Fibroblast of the conjunctiva (primary cell): ENCODE data around the gene EXD3.

Source experiments
- DNase-seq: peaks from one replicate; pipeline ENCODE4 v3.0.0-alpha.2; 2010; ENCODE audit warnings: low read depth

EXD3 gene

DNA sequence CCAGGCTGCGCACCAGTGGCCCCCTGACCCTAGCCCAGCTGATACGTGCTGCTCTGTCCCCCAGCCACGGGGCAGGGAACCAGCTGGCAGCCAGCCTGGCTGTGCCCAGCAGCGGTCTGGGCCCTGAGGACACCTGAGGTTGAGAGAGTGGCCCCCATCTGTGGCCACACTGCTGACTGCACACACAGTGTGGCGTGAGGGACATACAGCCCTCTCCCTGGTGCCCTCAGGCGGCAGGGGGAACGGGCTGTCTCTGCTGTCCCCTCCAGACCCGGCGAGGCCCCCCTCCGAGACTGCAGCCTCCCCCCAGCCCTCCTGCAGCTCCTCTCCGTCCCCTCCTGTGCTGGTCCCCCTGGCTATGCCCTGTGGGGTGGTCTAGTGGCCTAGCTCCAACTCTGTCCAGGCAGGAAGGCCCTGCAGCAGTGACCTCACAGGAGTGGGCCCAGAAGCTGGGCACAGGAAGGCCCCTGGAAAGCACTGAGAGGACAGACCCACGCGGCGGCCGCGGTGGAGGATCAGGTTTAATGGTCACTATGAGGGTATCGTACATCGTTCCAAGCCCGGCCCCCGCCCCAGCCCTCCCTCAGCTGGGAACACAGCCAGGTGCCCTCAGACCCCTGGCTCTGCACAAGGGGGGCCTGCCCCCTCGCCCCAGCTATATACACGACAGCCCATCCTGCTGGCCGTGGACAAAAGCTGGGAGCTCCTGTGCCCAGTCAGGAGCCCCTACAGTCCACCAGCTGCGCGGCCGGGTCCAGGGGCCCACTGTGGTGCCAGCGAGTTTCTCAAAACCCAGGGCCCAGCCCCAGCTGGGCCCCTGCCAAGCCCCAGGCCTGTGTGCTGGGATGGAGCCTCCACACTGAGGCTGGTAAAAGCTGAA is 25.0 kb upstream of the EXD3 start:
- DNase-seq: no peak

- no peak for DNase-seq
Observed at GRCh38 chr9:137446851-137447471, 24.0 kb upstream of the EXD3 start.

DNA sequence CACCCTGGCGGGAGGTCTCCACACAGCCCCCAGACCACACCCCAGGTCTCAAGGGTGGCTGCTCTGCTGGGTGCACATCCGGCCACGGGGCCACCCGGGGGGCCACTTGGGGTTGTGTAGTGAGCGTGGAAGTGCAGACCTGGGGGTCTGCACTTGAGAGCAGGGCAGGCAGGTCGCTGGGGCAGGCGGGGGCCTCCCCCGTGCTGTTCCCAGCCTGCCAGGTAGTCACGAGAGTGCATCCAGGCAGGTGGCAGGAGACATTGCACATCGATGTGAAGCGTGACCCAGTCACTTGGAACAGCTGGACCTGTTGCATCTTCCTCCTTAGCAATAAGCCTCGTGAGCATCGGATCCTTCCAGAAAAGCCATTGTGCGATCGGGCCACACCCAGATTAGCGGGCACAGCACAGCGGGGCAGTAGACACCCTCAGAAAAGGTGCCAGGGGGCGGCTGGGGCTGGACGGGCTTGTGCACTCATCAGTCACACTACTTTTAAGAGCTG is 23.0 kb upstream of the EXD3 start:
- DNase-seq: no peak

DNA sequence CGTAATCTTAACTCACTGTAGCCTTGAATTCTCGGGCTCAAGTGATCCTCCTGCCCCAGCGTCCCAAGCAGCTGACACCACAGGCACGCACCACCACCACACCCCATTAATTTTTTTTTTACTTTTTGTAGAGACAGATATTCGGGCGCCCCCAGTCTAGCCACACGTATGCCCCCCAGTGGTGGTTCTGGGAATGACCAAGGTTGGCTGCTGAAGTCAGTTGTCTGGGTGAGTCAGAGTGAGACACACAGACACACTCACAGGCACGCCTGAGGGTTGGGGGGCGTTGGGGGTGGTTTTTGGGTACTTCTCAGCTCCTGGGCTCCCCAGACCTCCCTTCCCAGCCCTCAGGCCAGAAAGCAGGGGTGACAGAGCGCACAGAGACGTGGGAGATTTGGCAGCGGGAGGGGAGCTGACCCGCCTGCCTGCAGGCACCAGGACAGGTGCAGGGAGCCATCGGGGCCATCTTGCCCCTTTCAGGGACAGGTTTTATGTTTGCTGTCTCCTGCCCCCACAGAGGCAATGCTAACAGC is 22.4 kb upstream of the EXD3 start:
- peak; percentile 59 for DNase-seq

DNA sequence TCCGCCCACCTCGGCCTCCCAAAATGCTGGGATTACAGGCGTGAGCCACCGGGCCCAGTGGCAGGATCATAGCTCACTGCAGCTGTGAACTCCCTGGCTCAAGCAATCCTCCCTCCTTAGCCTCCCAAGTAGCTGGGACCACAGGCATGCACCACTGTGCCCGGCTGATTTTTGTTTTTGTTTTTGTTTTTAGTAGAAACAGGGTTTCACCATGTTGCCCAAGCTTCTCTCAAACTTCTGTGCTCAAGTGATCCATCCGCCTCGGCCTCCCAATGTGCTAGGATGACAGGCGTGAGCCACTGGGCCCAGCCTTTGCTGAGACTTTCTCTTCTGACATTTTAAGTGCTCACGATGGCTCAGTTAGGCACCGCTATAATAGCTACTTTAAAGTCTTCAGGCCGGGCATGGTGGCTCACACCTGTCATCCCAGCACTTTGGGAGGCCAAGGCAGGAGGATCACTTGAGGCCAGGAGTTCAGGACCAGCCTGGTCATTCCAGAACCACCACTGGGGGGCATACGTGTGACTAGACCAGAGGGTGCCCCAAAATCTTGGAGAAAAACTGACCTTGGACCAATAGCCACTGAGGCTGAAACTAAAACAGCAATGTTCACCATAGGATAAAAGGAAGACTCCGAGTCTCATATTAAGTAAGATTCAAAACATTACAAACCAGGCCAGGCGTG is 21.3 kb upstream of the EXD3 start:
- DNase-seq: no peak

GRCh38 chr9:137441935-137442321 is 19.0 kb upstream of the EXD3 start:
- no peak for DNase-seq

- DNase-seq: no peak
Observed at GRCh38 chr9:137441289-137441934, 18.4 kb upstream of the EXD3 start, which contains the start of gene ENTPD8. Gene ENTPD8 (minus strand): TSS chr9:137441357. CDS start chr9:137438285, 3,072 bp downstream.

GRCh38 chr9:137439158-137439714 is 16.3 kb upstream of the EXD3 start:
- no peak for DNase-seq

DNA sequence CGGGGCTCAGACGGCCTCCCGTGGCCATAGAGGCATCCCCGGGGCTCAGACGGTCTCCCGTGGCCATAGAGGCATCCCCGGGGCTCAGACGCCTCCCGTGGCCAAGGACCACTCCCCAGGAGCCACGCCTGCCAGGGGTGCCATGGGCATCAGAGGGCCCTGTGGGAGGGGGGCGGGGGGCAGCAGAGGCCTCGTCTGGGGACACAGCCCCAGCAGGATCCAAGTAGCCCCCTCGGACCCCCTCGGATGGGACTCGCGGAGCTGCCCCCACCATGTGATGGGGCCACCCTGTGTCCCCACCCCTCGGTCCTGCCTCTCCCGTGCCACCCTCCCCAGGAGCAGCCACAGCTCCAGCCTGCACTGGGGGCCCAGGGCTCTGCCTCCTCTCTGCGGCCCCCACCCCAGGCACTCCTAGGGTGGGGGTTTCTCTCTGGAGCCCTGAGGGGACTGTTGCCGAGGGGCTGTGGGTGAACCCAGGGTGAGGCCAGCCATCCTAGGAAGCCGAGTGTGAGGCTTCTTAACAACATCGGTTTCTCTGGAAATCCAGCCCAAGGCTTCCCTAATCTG is 15.7 kb upstream of the EXD3 start:
- no peak for DNase-seq

- no peak for DNase-seq
Observed at GRCh38 chr9:137437691-137438590, 15.0 kb upstream of the EXD3 start.

GRCh38 chr9:137436761-137437600 is 14.0 kb upstream of the EXD3 start:
- DNase-seq: no peak

DNA sequence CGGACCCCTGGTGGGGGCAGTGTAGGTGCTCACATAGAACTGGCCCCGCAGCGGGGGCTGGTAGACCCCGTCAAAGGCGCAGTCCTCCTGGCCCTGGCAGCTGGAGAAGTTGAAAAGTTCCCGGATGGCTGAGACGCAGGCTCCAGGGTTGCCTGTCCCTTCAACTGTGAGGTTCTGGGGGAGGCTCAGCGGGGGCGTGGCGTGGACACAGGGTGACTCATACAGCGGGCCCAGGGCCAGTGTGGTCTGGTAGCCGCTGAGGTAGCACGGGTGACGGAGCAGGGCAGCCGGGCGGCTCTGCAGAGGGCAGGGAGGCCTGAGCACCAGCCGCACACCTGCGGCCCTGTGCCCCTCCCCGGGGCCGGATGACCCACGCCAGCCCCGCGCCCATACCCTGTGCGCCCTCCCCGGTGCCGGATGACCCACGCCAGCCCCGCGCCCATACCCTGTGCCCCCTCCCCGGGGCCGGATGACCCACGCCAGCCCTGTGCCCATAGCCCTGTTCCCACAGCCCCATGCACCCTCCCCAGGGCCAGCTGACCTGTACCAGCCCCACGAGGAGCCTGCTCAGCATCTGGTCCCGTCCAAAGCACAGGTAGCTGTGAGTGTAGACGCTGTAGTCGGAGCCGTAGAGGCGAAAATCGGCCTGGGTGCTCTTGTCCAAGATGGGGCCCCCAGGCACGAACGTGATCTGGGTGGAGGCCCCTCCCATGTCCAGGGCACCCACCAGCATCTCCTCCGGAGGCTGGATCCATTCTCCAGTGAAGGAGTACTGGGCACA is 13.2 kb upstream of the EXD3 start:
- no peak for DNase-seq

GRCh38 chr9:137435381-137435891 is 12.5 kb upstream of the EXD3 start:
- DNase-seq: no peak

GRCh38 chr9:137434498-137435380 is 11.8 kb upstream of the EXD3 start:
- no peak for DNase-seq

GRCh38 chr9:137433916-137434431 is 11.0 kb upstream of the EXD3 start:
- DNase-seq: no peak

DNA sequence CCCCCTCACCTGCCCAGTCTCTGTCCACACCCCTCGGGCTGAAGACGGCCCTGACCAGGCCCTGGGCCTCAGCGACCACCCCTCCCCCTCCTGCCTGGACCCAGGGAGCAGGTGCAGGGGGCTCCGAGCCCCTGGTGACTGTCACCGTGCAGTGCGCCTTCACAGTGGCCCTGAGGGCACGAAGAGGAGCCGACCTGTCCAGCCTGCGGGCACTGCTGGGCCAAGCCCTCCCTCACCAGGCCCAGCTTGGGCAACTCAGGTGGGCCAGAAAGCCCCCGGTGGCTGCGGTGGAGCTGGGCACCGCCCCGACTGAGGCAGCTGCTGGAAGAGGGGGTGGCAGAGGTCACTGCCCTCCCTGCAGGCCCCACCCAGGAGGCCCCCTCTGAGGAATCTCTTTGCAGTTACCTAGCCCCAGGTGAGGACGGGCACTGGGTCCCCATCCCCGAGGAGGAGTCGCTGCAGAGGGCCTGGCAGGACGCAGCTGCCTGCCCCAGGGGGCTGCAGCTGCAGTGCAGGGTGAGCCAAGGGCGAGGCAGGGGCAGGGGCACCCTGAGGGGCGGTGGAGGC is 10.5 kb upstream of the EXD3 start:
- no peak for DNase-seq
